Stimulated activated CD8-positive, alpha-beta memory T cell treated with anti-CD3 and anti-CD28 coated beads, Interleukin-15, amount 100 ng/mL, for 1 hour (primary cell): ENCODE results near the gene CALCB.
"Not testable (repeated sequence)": the region's sequence is repeated elsewhere in the genome, so short reads cannot be mapped to it uniquely, and the experiment has no call there.

Experiments
- DNase-seq: peaks from one replicate; pipeline ENCODE4 v3.0.0-alpha.2; 2020; ENCODE audit warnings: low read depth

Gene CALCB, protein sequence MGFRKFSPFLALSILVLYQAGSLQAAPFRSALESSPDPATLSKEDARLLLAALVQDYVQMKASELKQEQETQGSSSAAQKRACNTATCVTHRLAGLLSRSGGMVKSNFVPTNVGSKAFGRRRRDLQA

DNA sequence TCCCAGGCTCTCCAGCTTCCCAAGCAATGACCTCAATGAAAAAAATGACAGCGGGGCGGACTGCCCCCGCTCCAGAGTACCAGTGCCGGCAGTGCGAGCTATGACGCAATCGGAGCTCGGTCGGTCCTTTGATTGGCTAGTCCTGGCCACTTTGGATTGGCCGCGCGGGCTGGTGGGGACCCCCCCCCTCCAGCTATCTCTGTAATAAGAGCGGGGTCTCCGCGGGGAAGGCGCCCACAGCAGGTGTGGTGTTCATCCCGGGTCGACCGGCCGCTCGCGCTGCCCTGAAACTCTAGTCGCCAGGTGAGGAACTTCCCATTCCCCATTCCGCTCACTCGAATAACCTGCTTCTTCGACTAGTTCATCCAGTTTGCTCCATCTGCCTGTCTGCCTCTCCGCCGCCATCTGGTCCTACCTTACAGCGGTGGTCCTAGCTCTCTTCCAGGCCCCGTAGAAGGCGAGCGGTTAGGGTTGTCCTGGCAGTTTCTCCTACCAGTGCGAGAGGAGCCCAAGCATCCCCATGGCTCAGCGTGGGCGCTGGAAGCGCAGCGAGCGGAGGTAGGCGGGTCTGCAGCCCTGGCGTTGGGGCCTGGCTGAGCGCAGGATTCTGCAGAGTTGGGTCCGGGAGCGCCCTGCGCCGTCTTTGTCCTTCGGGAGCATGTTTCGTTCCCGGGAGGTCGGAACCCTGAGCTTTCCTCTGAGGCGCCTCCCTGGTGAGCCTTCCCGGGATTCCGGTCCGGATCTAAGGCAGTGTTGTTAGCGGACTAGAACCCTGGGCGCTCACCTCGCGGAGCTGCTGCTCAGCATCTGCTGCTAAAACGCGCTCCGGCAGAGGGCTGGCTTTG lies at the start of gene CALCB:
TSS of gene CALCB (plus strand) at position 233 of the 845 bp plus-strand sequence. CDS start 1,126 bp downstream, outside the sequence.
- DNase-seq, result no peak

DNA sequence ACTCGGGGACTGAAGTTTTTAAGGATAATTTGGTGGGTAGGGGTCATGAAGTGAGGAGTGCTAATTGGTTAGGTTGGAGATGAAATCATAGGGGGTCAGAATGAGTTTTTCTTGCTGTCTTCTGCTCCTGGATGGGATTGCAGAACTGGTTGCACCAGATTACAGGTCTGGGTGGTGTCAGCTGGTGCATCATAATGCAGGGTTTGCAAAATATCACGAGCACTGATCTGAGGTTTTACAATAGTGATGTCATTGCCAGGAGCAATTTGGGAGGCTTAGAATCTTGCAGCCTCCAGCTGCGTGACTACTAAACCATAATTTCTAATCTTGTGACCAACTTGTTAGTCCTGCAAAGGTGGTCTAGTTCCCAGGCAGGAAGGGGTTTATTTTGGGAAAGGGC lies 46.4 kb upstream of the CALCB start:
- no peak for DNase-seq

DNA sequence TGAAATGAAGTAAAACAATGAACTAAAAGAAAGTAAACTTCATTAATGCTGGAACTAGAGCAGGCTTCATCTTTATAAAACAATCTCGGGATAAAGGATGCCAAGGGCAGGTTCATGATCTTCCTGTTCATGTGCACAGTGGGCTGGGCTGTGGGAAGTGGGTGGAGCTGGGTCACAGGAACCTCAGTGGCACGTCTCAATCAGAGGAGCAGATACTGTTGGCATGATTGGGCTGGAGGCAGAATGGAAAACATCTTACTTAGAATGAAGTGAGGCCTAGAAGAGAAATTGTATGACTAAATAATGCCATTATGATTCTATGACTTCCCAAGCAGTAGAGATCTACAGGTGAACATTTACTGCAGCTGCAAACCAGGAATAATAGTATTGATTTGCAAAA lies 45.4 kb upstream of the CALCB start:
- DNase-seq, result no peak

DNA sequence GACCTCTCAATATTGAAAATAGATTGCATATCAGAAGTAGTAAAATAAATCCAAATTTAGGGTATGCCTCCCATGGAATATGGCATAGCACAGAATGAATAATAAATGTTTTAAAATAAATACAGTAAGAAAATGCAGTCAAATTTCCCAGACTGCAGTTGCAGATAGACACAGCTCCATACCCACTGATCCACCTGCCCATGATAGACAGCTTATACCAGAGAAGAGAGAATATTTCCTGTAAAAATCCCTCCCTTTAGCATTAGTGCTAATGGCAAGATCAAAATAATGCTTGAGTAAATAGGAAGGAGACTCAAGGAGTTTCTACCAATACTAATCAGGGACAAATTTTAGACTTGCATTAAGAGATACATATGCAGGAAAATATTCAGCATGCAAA lies 45.0 kb upstream of the CALCB start:
- no peak for DNase-seq

DNA sequence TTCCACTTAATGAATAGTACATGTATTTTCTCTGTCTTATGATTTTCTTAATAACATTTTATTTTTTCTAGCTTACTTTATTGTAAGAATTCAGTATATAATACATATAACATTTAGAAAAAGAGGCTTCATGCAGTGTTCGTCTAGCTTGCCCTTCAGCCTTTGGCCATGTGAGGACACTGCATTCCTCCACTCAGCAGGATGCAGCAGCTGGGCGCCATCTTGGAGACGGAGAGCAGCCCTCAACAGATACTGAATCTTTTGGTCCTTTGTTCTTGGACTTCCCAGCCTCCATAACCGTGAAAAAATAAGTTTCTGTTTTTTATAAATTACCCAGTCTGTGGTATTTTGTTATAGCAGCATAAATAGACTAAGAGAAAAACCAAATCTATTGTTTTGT lies 41.4 kb upstream of the CALCB start:
- not testable (repeated sequence) for DNase-seq

DNA sequence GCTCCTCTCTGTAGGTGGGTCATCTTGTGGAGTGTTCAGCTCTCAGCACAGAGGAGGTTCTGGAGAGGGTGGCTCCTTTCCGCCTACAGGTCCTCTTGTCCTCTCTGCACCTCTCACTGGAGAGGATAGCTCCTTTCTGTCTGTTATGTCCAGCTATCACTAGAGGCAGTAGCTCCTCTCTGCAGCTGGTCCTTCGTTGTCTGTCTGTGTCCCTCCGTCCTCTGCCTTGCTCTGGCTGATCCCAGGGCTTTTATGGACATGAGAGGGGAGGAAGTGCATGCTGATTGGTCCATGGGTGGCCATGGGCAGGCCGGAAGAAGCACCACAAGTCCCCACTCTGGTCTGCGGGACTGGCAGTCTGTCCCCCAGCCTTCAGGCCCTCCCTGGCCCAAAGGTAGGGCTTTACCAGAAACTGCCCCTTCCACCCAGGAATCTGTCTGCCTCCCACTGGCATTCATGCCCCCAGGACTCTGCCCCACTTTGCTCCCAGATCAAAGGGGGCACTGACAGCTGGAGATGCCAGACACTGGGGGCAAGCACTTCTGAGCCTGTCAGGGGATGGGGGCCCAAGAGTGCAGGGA lies 38.6 kb upstream of the CALCB start:
- no peak for DNase-seq

DNA sequence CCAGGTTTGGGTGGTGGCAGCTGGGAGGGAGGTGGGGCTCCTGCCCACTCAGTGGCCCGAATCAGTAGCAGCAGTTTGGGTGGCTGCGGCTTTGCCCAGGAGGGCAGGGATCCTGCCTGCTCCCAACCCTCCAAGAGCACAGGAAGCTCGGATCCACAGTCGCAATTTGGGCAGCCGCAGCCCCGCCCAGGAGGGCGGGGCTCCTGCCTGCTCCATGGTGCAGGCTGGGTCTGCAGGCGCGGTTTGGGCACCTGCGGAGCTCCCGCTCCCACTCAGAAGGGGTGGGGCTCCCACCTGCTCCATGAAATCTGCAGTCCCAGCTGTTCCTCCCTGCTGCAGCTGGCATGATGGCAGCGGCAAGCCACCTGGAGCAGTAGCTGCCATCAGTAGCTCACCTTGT lies 38.1 kb upstream of the CALCB start:
- no peak for DNase-seq

DNA sequence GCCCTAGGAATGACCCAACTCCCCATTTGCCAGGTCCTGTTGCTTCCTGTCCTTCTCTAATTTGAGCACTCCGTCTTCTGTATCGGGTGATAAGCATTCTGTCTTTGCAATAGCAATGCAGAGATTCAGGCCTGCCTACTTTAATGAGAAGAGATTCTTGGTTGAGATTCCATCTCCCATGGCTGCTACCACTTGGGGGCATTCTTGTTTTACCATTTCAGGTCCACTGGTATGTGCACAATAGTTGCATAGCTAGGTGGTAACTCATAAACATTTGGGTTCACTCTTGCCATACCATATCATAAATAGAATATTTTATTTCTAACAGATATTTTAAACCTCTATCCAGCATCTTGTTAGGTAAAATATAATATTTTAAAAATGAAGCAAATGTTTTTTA lies 34.4 kb upstream of the CALCB start:
- DNase-seq, result no peak

DNA sequence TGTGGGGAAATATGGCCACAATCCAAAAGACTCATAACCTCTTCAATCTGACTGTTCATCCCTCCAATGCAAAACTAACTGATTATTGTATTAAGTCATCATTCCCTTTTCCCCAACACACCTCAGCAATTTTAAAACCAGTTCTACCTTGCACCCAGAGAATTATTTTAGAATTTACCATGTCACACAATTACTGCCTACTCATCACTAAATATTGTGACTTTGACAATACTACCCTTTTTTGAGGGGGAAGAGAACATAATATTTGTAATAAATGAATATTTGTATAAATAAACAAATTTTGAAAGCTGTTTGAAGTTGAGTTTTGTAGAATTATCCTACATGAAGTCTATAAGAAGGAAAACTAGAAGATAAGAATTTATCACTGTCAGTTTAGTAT lies 28.2 kb upstream of the CALCB start:
- DNase-seq, result no peak

DNA sequence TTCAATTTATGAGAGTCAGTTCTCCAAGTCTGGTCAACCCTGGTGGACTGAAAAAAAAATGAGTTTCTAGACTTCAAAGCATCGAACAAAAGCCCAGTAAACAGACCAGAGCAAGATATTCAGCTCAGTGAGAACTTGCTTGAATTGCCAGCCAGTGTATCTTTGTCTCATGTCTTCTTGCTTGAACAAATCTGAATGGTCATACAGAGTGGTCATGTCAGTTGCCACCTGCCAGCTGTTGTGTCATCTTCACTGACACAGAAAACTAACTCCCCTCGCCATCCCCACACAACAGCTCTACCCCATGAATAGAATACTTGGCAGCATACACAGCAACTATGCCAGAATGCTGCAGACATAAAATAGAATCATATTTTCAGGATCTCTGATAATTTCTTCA lies 27.5 kb upstream of the CALCB start:
- DNase-seq, result no peak

DNA sequence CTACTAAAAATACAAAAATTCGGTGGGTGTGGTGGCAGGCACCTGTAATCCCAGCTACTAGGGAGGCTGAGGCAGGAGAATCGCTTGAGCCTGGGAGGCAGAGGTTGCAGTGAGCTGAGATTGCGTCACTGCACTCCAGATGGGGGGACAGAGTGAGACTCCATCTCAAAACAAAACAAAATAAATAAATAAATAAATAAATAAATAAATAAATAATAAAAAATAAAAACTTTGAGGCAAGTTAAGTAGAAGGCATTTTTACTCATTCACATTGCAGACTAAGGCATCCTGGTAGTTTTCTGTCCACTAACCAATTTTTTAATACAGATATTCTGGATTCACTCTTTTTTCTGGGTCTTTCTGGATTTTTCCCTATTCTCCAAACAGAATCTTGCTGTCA lies 26.7 kb upstream of the CALCB start:
- DNase-seq, result not testable (repeated sequence)

DNA sequence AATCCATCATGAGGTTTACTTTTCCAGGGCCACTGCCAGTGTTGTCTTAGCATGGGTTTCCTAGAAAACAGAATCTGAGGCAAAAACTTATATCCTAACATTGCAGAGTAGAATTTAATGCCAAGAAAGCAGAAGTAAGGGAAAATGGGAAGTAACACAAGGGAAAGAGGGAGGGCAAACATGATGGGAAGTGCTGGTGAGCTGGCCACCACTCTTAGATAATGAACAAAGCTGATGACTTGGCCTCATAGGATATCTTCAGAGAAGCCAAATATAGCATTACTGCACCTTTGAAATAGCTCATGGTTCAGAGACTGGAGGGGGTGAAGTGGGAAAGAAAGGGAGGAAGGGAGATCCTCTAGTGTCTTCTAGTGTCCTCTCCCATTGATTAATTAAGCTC lies 24.8 kb upstream of the CALCB start:
- DNase-seq, result no peak

DNA sequence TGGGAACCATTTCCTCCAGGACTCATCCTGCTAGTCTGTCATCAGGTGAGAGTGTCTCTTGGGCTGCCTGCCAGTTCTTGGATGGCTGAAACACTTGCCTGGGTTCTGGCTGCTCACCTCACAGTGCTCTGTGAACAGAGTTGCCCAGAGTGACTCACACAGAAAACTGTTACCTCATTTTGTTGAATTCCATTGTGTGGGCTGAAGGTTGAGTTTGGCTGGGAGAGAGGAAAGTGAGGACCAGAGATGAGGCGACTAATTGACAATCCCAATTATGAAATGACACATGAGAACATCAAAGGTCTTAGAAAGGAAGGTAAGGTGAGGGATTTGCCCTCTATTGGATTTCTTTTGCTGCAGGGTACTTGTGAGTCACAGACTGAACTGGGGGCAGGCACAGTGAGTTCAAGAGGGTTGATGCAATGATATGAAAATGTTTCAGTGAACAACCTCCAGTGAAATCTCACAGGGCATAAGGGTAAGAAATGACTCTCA lies 20.2 kb upstream of the CALCB start:
- DNase-seq, result no peak

DNA sequence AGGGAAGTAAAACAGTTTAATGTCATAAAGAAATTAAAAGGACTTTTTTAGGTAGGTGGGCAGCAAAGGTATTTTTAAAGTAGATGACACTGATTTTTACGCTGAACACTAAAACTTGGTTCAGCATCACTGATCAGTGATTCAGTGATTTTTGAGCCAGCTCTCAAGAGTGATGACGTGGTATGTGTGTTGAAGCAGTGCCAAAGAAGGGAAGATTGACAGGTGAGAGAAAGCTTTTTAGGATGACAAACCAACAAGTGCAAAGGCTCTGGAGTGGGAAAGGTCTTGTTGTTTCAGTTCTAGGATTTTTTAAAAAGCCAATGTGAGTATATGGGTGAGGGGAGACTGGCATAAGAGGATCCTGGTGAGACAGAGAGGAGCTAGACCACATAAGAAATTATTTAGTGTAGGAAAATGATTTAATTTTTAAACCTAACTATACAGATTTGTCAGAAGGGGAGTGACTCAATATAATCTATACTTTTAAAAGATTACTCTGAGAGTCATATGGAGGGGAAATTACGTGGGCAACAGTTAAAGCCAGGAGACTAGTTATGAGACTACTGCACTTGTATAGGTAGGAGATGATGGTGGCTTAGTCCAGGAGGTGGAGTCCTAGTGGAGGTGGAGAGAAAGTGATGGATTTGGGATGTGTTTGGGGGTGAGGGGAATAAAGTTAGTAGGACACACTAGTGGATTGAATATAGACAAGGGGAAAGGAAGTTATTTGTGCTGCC lies 17.6 kb upstream of the CALCB start:
- DNase-seq, result no peak

DNA sequence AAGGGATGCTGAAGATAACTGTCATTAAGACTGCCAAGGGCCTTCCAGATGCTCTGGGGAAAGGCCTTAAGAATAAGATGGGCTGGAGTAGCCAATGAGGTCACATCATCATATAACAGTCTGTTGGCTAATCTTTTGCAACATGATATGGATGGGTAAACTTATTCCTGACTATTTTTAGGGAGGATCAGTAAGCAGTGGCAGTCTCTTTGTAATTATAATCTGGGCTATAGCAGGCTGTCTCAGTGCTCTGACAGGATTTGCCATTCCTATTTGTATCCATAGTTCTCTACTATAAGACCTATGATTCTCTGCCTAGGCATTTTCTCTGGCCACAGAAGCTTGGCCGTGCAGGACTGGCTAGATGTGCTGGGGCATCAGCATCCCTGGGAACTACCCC lies 16.1 kb upstream of the CALCB start:
- DNase-seq, result no peak

DNA sequence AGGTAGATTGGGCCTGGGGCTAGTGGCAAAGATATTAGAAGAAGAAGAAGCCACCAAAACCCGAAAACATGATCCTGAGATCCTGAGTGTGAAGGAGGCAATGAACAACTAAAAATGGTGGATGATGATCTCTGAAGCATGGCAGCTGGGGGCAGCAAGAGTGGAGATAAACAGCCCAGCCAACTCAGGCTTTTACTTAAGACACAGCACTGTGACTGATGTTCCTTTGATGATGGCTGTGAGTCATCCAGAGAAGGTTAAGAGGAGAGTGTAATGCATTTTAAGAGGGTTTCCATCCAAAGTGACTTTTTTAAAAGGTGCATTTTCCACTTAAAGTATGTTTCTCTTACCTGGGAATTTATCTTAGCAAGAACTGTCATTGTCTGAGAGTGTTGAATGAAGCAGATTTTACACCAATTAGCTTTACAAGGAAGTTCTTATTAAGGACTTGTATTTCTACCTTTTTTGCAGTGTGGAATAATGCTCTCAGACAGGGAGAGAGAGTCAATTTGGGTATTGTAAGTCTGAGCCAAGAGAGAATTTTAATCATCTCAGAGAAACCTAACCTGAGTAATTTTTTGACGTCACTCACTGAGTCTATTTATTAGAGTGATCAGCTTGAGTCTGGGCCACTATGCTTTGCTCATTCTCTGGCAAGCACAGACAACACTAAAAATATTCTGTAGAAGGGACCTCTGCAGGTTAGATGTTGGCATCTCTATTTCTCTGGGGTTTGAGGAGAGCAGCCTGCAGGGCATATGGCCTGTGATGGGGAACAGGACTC lies 14.1 kb upstream of the CALCB start:
- no peak for DNase-seq

DNA sequence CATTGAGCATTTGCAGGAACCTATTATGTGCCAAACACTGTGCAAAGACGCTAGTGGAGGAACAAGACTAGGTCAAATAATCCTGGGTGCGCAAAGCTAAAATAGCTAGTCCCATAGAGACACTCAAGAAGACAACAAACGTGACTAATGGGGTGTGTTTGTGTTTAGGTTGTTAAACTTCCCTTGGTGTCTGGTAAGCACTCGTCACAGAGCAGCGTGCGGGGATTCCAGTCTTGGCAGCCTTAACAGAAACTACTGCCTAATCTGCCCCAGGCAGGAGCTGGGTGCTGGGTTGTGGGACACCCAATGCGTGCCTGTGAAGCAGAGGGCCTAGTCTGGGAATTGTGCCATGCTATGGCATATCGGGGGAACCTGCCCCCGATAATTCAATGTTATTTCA lies 10.8 kb upstream of the CALCB start:
- no peak for DNase-seq

DNA sequence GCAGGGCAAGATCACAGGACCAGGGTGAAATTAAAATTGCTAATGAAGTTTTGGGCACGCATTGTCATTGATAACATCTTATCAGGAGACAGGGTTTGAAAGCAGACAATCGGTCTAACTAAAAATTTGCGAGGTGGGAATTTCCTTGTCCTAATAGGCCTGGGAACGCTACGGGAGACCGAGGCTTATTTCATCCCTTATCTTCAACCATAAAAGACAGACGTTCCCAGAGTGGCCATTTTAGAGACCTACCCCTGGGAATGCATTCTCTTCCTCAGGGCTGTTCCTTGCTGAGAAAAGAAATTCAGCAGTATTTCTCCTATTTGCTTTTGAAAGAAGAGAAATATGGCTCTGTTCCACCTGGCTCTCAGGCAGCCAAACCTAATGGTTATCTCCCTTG lies 3.6 kb upstream of the CALCB start:
- DNase-seq, result not testable (repeated sequence)

DNA sequence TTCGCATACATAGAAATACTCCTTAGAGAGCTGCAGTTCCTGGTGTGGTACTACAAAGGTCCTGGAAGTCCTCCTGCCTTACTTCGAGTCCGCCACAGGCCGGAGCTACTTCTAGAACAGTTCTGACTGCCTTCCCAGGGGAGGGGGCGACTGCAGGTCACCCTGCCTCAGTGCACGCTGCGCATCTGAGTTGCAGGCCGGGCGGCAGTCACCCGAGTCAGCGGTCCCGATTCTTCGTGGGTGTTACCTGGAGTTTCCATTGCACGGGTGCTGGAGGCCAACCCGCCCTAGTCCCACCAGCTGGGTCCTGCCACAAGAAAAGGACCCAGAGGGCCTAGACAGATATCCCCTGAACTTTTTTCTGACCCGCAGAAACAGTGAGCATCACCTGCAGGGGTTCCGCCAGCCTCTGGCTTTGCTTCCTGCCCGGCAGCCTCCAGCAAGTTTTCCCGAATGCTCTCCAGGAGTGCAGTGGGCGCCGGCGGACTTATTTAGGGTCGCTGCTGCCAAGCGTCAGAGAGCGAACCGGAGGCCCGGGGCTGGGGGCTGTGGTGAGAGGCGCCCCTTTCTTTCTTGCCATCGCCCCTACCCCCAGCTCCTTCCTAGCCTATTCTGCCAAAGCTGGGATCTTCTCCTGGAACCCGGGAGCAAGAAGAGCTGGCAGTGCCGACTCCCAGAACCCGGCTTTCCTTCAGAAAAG lies 1.7 kb upstream of the CALCB start:
- DNase-seq, result no peak

DNA sequence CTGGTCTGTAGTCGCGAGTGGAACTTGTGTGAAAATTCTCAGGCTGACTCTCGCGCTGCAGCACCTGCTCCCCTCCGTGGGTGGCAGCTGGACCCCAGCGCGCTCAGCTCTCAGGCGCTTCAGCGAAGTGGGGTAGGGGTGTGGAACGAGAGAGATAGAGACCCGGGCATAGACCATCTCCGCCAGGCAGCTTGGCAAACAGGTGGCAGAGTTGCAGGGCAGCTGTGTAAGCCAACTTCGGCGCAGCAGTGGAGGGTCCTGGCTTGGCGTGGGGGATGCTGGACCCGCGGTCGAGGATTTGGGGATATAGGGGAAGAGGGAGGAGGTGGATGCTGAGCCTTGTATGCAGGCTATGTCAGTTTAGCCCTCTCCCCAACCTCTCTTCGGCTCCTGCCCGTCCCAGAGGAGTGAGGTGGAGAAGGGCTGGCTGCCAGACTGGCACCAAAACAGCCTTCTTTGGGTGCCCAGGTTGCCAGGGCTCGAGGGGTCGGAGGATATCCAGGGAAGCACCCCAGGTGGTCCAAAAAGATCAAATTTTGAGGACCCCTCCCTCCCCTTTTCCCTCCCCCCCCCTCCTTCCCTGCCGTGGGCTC lies 746 bp upstream of the CALCB start:
- DNase-seq, result no peak
